ENCODE measurements around the gene GNB1.
"Not testable (repeated sequence)": the region's sequence is repeated elsewhere in the genome, so short reads cannot be mapped to it uniquely, and the experiment has no call there.

DNA sequence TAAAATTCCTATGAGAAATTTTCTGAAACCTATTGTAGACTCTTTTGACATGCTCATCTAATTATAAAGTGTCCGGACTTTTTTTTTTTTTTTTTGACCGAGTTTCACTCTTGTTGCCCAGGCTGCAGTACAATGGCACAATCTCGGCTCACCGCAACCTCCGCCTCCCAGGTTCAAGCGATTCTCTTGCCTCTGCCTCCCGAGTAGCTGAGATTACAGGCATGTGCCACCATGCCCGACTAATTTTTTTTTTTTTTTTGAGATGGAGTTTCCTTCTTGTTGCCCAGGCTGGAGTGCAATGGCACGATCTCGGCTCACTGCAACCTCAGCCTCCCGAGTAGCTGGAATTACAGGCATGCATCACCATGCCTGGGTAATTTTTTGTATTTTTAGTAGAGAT lies 7.0 kb downstream of the GNB1 start:
- TF ChIP-seq, protein P1, sequence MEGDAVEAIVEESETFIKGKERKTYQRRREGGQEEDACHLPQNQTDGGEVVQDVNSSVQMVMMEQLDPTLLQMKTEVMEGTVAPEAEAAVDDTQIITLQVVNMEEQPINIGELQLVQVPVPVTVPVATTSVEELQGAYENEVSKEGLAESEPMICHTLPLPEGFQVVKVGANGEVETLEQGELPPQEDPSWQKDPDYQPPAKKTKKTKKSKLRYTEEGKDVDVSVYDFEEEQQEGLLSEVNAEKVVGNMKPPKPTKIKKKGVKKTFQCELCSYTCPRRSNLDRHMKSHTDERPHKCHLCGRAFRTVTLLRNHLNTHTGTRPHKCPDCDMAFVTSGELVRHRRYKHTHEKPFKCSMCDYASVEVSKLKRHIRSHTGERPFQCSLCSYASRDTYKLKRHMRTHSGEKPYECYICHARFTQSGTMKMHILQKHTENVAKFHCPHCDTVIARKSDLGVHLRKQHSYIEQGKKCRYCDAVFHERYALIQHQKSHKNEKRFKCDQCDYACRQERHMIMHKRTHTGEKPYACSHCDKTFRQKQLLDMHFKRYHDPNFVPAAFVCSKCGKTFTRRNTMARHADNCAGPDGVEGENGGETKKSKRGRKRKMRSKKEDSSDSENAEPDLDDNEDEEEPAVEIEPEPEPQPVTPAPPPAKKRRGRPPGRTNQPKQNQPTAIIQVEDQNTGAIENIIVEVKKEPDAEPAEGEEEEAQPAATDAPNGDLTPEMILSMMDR (IDR thresholded peaks at IDR 0.05): not testable (repeated sequence)
- TF ChIP-seq MLX (CRISPR knock-in tag; IDR thresholded peaks at IDR 0.05); PRRX2 (CRISPR knock-in tag; IDR thresholded peaks at IDR 0.05); E2F1 (CRISPR knock-in tag; IDR thresholded peaks at IDR 0.05); ATF3 (CRISPR knock-in tag; conservative IDR thresholded peaks at IDR 0.05); NFYB (CRISPR knock-in tag; conservative IDR thresholded peaks at IDR 0.05; ENCODE audit: low read depth); TP53 (CRISPR knock-in tag; IDR thresholded peaks at IDR 0.05): not testable (repeated sequence)

Data from WTC11 (cell line).